OCI-M1 (cell line): ENCODE measurements around the gene AGPAT3.

Source experiments
- DNase-seq: peaks from one replicate; lab custom pipeline; 2025; lab: John Stamatoyannopoulos, UW

AGPAT3 gene

GRCh38 chr21:43906585-43907370 is 41.8 kb downstream of the AGPAT3 start:
- no peak for DNase-seq

GRCh38 chr21:43907751-43908150 is 42.7 kb downstream of the AGPAT3 start:
- DNase-seq: no peak

- no peak for DNase-seq
Observed at GRCh38 chr21:43908167-43908566, 43.1 kb downstream of the AGPAT3 start.

- no peak for DNase-seq
Observed at GRCh38 chr21:43909741-43910400, 44.8 kb downstream of the AGPAT3 start.

GRCh38 chr21:43910460-43910859 is 45.4 kb downstream of the AGPAT3 start:
- DNase-seq: no peak

GRCh38 chr21:43911015-43911934 is 46.3 kb downstream of the AGPAT3 start:
- DNase-seq: no peak

GRCh38 chr21:43911935-43912487 is 47.0 kb downstream of the AGPAT3 start:
- no peak for DNase-seq

- DNase-seq: no peak
Observed at GRCh38 chr21:43912500-43912899, 47.5 kb downstream of the AGPAT3 start.

- peak; percentile 48 for DNase-seq
Observed at GRCh38 chr21:43912910-43913309, 47.9 kb downstream of the AGPAT3 start.

- DNase-seq: peak; percentile 68
Observed at GRCh38 chr21:43913928-43914327, 48.9 kb downstream of the AGPAT3 start.

GRCh38 chr21:43916076-43916475 is 51.1 kb downstream of the AGPAT3 start:
- DNase-seq: peak; percentile 66

- DNase-seq: peak; percentile 84
Observed at GRCh38 chr21:43916691-43917514, 51.9 kb downstream of the AGPAT3 start.

GRCh38 chr21:43917515-43918384 is 52.7 kb downstream of the AGPAT3 start:
- DNase-seq: peak; percentile 27

- no peak for DNase-seq
Observed at GRCh38 chr21:43918385-43918947, 53.4 kb downstream of the AGPAT3 start.

- DNase-seq: no peak
Observed at GRCh38 chr21:43919283-43919682, 54.3 kb downstream of the AGPAT3 start.

- no peak for DNase-seq
Observed at GRCh38 chr21:43919871-43920801, 55.1 kb downstream of the AGPAT3 start.

GRCh38 chr21:43921571-43921978 is 56.6 kb downstream of the AGPAT3 start:
- no peak for DNase-seq
